WTC11 (cell line): Measurements from ENCODE around the gene MRM3. TPM values are rescaled to one million over a fixed set of nuclear protein-coding genes. Genes with fewer than 3 reads are reported as not detected.

Source experiments
- total RNA-seq: library from RNA; stranded (reverse); gene quantifications from 3 replicates; pipeline ENCODE4 v1.2.3, GENCODE V29; 2021

The MRM3 gene
- total RNA-seq, 1 experiment from 2014 or later = 25.0 TPM

Other genes starting within 250 kb of the MRM3 start
- gene VPS53, start 67.5 kb upstream of the MRM3 start, total RNA-seq = 44.5 to 55.6 TPM (median 49.8 TPM) in 3 replicates
- 21.6 to 24.9 TPM (median 23.4 TPM) in 3 replicates for gene TLCD3A, start 49.8 kb upstream of the MRM3 start, total RNA-seq
- 39.9 to 48.4 TPM (median 42.1 TPM) in 3 replicates for gene GEMIN4, start 30.1 kb upstream of the MRM3 start, total RNA-seq
- 69.0 to 73.3 TPM (median 69.1 TPM) in 3 replicates for gene GLOD4, start 73 bp upstream of the MRM3 start, total RNA-seq
- 96.8 to 100 TPM (median 98.7 TPM) in 3 replicates for gene NXN, start 197.4 kb downstream of the MRM3 start, total RNA-seq
- gene TIMM22, start 214.8 kb downstream of the MRM3 start, total RNA-seq = 17.2 to 18.0 TPM (median 17.4 TPM) in 3 replicates